ENCODE results near the gene PKD2L2.
"Not testable (repeated sequence)": the region's sequence is repeated elsewhere in the genome, so short reads cannot be mapped to it uniquely, and the experiment has no call there.

Gene PKD2L2

DNA sequence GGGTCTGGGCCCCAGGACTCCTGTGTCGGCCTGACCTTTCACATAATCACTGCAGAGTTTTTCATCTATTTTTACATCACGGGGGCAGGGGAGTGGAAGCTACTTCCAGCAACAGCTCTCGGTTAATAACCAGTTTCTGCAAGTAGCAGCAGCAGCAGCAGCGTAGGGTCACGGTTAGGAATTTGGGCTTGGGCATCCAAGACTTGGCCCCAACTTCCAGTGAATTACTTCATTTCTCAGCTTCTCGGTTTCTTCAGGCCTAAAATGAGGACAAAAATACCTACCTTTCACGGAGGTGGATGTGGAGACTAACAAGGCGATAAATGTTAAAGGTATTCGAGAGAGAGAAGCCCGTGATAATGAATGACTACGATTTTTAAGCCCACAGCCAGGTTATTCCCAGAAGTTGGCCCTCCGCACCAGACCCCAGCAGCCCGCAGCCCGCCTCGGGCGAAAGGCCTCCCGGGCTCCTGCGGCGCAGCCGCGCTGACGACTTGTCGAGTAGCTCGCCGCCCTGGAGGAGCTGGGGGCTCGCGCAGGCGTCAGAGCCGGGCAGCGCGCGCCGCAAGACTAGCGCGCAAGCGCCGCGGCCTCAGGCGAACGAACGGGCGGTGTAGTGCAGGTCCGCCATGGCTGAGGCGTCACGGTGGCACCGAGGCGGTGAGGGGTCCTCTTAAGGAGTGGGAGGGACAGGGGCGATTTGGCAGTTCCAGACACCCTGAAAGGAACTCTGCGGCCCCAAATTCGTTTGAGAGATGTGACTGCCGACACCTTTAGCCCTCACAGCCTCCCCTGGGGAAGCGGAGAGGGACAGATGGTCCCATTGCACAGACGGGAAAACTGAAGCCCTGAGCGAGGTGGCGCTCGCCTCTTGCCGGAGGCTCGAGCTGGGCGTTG is at the start of gene PKD2L2:
Gene PKD2L2, plus strand, starts transcription at position 595 of the 897 bp plus-strand sequence. Its CDS starts 35 bp downstream, at position 630.
- peak; percentile 49 for DNase-seq (ENCODE audit: low spot score)

DNA sequence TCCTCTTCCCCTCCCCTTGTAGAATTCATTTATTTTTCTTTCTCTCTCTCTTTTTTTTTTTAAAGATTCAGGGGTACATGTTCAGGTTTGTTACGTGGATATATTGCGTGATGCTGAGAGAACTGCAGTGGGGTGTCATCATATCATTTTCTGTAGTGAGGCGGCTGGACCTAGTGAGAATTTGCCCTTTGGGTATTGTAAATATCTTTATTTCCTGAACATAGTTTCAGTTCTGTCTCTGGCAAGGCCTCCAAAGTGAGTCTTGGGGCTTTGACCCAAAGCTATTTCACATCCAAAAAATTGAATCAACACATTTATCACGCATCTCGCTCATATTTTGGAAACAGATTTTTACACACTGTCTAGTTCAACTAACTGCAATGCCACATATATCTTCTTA is 47.0 kb upstream of the PKD2L2 start:
- DNase-seq (ENCODE audit: low spot score), result no peak

DNA sequence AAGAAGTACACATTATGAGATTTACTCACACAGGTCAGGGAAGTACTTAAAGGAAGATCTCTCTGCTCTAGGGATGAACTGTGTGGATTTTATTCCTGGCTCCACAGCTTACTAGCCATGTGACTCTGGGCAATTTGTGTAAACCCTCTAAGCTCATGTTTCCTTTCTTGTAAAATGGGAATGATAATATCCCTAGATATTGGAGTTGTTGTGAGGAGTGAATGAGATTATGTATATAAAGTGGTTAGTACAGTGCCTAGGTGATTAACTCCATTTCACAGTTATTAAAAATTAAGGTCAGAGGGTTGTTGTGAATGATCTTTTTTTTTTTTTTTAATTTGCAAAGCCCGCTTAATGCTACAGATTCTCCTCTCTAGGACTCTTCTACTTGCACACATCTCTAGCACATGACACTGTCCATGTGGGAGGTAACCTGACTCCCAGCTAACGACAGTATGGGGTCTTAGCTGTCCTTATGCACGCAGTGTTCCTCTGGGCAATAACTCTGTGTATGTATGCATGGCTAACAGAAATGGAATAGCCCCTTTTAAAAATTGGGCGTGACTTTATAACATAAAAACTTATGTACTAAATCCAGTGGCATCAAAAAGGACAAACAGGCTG is 45.5 kb upstream of the PKD2L2 start:
- DNase-seq (ENCODE audit: low spot score), result no peak

DNA sequence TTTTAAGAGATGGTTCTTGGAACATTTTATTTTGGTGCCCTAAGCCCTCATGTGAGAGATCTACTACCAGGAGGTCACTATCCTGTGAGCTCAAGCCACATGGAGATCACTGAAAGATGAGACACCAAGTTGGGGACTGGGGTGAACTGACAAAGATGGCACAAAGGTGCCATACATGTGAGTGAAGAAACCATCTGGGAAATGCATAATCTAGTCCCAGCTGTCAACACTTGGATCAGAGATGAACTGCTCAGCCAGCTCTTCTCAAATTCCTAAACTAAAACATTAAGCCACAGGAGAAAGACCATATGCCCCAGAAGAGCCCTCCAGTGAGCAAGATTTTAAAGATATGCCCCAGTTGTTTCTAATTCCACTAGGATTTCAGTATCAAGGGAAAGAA is 43.8 kb upstream of the PKD2L2 start:
- no peak for DNase-seq (ENCODE audit: low spot score)

DNA sequence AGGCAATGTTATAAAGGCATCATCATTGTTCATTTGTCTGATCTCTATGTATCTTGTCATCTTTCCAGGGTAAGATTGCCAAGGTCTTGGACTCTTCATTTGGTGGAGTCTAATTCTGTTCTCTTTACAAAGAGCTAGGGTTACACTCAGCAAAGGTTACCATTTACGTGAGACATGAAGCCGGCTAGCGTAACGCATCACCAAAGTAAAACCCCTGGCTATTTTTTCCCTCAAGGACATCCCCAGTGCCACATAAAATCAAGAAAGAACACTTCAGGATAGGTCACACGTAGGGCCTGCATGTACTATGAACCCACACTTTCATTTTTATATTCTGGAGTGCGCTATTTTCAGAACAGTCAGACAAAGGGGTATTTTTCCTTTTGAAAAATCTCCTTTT is 41.6 kb upstream of the PKD2L2 start:
- DNase-seq (ENCODE audit: low spot score), result no peak

DNA sequence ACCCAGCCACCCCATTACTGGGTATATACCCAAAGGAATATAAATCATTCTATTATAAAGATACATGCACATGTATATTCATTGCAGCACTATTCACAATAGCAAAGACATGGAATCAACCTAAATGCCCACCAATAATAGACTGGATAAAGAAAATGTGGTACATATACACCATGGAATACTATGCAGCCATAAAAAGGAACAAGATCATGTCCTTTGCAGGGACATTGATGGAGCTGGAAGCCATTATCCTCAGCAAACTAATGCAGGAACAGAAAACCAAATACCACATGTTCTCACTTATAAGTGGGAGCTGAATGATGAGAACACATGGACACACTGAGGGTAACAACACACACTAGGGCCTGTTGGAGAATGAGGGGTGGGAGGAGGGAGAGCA is 36.1 kb upstream of the PKD2L2 start:
- DNase-seq (ENCODE audit: low spot score), result not testable (repeated sequence)

DNA sequence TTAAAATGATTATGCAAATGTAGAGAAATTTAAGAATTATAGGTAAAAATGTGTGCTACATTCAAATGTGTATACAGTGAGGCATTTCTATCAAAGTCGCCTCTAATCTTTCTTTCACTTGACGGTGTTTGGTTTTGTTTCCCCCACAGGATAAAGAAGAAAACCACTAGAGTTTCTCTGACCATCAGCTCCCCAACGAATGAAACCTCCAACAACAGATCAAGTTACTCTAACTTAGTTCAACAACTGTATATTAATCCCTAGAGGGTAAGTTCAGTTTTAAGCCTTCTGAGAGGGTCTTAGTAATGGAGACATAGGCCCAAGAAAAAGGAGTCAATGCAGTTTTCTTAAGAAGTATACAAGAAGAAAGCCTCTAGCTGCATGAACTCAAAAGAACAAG is 33.1 kb upstream of the PKD2L2 start:
- no peak for DNase-seq (ENCODE audit: low spot score)

DNA sequence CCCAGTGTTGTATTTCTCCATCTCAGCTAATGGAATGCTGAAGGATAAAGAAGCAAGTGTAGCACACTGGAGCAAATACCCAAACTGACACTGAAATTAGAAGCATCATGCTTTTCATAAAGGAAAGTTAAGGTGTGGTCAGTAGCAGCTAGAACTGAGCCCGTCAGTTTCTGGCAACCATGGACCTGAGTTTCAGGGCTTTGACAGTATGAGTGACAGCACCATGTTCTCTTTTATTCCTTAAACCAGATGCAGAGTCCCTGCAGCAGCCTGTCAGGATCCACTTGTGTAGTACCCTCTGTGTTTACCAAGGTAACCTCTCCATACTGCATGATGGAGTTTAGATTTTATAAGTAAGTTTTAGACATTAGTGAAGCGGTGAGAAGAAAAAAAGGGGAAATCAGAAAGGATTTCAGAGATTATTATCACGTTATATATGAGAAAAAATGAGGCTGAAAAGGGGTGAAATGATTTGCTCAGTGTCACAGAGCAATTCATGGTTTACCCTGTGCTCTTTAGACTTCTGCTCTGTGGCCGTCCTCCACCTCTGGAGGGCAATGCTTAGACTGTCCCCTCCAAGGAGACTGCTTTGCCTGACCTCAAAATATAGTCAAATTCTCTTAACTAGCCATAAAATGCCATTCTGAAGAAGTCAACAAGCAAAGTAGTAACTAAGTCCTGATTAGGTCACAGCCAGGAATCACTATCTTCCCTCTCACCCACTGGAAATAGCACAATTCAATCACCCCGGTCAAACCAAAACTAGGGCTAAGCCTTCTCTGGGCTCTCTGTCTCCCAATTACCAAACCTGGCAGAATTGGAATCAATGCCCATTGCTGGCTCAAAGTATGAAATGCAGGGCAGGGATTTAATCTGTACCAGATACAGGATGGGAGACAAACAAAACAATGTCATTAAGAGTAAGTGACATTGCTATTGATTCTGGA is 32.1 kb upstream of the PKD2L2 start:
- DNase-seq (ENCODE audit: low spot score), result no peak

DNA sequence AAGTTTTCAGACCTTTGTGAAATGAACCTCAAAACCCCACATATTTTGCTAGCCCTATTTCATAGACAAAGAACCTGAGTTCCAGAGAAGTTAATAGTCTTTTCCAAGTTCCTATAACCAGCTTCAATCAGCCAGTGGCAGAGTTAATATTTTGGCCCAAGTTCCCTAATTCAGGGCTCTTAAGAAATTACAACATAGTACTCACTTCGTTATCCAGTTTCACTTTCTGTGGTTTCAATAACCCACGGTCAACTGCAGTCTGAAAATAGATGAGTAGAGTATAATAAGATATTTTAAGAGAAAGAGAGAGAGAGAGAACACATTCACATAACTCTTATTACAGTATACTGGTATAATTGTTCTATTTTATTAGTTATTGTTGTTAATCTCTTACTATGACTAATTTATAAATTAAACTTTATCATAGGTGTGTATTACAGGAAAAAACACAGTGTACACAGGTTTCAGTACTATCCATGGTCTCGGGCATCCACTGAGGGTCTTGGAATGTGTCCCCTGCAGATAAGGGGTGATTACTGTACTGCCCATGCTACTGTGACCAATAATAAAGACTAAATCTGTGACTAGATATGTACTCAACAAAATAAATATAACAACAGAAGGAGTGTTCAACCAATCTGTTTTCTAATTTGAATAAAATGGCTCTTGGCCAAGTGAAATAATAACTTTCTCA is 30.9 kb upstream of the PKD2L2 start:
- no peak for DNase-seq (ENCODE audit: low spot score)

DNA sequence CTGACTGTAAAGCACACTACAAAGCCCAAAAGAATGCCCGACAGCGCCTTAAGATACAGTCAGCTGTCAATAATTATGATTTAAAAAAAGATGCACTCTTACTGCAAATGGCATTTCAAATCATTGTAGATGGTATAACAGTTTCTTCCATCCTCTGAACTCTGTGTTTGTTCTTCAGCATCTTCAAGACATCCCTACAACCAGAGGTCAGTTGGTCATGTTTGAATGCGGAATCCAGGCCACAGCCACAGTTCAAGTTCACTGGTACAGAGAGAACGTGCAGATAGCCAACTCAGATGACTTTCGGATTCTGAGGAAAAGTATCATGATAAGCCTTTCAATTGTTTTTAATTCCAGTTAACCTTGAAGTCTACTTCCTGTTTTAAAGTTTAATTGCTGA is 30.3 kb upstream of the PKD2L2 start:
- DNase-seq (ENCODE audit: low spot score), result no peak

DNA sequence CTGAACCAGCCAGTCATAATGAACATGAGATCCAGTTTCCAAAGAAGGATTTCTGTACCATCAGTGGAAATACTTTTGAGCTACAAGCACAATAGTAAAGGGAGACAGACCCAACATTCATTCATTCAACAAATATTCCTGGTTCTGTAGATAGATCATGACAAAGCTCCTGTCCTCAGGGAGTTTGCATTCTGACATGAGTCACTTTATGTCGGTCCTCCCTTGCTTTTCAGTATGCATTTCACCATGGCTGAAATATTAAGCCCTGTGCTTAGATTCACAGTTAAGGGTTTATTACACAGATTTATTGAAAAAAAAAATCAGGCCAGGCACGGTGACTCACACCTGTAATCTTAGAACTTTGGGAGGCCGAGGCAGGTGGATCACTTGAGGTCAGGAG is 27.0 kb upstream of the PKD2L2 start:
- no peak for DNase-seq (ENCODE audit: low spot score)

DNA sequence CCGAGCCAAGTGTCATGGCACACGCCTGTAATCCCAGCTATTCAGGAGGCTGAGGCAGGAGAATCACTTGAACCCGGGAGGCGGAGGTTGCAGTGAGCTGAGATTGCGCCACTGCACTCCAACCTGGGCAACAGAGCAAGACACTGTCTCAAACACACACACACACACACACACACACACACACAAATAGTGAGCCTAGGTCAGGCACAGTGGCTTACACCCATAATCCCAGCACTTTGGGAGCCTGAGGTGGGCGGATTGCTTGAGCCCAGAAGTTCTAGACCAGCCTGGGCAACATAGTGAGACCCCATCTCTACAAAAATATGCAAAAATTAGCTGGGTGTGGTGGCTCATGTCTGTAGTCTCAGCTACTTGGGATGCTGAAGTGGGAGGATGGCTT is 25.6 kb upstream of the PKD2L2 start:
- not testable (repeated sequence) for DNase-seq (ENCODE audit: low spot score)

DNA sequence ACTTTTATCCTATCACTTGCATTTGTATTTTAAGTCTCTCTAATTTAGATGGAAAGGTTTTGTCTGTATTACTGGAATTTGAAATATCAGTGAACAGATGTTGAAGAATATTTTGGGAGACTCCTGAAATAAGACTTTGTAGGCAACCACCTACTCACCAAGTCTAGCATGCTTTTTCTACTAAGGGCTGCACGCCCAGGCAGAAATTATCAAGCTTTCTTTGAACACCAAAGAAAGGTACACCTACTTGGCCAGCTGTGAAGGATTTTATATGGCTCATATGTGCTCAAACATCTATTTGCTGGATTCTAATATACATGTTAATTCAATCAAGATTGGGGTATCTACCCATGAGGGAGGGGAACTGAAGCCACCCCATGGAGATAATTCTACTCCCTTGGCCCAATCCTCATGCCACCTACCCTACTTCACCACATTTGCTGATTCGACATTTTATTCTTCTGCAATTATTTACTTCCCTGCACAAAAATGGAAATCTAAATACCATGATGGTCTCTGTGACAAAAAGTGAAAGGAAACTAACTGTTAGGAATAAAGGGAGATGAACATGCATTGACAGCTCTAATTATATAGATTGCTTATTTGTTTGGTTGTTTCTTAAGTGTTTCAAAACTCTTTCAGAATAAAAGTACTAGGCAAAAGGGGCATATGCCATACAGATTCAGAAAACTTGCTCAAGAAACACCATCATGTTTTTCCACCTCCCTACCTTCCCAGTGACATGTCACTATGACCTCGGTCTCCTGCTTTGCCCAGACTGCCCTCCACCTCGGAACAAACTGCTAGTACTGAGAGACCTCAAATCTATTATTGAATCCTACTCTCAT is 22.5 kb upstream of the PKD2L2 start:
- DNase-seq (ENCODE audit: low spot score), result no peak

DNA sequence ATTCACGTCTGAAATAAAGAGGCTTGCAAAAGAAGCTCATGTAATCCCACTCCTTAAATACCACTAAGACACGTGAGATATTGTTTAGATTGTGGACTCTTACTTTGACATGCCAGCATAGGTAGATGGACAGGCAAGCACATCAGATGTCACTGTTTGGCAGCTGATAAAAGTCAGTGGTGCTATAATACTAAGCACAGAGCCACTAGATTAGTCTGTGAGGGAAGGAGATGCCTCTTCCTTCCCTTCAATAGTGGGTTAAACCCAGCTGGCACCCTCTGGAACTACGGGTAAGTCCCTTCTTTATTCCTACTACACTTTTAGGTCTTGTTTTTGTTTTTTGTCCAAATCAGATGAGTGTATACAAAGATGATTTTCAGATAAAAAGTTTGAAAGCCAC is 21.6 kb upstream of the PKD2L2 start, which contains the start of gene MYOT:
Gene MYOT, plus strand, starts transcription at position 197 of the 400 bp plus-strand sequence. CDS start 2,792 bp downstream, outside the sequence.
- DNase-seq (ENCODE audit: low spot score), result no peak

DNA sequence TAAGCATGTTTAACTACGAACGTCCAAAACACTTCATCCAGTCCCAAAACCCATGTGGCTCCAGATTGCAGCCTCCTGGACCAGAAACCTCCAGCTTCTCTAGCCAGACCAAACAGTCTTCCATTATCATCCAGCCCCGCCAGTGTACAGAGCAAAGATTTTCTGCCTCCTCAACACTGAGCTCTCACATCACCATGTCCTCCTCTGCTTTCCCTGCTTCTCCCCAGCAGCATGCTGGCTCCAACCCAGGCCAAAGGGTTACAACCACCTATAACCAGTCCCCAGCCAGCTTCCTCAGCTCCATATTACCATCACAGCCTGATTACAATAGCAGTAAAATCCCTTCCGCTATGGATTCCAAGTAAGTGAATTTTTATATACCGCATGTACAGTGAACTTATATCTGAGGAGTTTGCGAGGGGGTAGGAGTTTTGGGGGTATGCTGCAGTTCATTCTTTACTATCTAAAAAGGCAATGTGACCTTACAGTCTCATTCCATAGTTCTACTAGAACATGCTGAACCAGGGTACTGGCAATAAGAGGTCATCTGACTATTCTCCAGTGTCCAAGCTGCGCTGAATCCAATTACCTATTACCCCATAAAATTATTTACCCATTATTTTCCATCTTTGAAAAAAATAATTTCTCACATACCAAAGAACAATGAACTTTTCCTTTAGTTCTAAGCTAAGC is 18.5 kb upstream of the PKD2L2 start:
- DNase-seq (ENCODE audit: low spot score), result no peak

DNA sequence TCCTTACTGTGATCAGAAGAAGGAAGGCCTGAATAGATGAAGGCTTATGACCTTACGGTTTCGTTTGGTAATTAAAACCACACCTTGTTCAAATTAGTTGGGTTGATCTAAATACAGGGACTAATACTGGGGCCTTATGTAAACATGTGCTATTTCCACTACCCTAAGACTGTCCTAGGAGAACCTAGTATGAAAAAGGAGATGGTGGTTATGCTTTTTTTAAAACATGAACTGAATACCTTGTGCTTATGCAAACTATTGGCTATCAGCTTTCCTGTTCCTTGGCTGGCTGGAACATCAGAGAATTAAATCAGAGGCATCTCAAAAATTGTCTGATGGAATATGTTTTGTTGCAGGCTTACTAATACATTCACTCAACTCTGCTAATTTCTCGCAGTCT is 17.7 kb upstream of the PKD2L2 start:
- DNase-seq (ENCODE audit: low spot score), result no peak

DNA sequence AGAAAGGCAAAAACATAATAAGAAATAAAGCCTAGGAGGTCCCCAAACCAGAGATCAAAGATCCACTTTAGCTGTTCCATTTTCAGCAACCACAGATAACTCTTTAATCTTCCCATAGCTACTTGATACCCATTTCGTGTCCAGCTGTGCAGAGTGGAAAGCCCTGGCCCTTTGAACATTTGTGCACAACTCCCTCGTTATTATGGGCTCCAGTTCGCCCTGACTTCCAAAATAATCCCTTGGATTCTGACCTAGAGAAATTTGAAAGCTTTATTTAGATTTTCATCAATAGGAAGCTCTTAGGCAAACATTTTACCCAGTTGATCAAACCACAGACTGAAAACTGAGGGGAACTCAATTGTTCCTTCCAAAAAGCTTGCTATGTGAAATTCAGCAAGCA is 16.8 kb upstream of the PKD2L2 start:
- no peak for DNase-seq (ENCODE audit: low spot score)

DNA sequence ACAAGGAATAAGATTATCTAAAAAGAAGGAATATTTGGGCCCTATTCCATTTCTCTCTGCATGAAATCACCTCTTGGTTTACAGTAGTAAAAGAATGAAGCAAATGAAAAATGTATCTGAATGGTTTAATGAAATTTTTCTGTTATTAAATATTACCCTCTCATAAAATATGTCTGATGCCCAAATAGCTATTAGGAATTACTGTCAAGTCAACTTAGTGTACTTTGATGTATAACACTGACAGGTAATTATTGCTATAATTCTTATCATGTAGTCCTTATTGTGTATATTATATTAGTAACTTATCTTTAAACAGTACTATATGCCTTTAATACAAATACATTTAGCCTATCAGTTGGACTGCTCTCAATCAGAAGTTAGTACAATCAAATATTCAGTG is 13.2 kb upstream of the PKD2L2 start:
- no peak for DNase-seq (ENCODE audit: low spot score)

DNA sequence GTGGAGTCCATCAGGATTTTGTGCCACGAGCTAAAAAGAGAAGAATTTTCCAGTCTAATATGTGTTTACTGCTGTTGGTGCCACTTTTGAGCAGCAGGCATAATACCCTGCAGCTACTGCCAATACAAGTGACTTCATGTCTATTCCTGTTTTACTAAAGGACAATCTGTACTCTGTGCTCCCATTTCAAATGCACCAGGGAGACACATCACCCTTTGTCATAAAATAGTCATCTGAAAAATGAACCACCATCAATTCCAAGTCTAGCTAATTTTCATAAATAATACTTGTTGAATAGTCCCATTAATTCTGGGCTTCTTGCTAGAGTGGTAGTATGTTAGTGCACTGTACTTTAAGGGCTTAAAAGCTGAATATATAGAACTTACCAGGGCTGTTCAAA is 8.9 kb upstream of the PKD2L2 start:
- no peak for DNase-seq (ENCODE audit: low spot score)

DNA sequence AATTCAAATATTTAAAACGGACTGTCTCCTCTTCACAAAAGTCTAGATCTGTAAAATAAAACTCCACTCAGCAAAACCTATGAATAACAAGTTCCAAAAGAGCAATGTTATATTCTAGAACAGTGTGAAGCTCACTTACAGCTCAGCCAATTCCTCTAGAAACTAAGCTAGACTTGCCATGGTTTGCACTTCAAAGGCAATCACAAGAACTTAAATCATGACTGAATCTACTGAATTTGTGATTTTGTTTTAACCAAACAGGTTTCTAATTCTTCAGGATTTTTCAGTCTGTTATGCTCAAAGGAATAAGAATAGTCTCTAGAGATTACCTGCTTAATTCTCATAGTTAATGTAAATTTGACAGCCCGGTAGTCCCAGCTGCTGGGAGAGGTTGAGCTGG is 1.4 kb upstream of the PKD2L2 start:
- DNase-seq (ENCODE audit: low spot score), result no peak

Data from AG08395 (cell line).